Measurements from ENCODE around the gene BABAM2. TPM values are rescaled to one million over a fixed set of nuclear protein-coding genes. Genes with fewer than 3 reads are reported as not detected.
"Not testable (repeated sequence)": the region's sequence is repeated elsewhere in the genome, so short reads cannot be mapped to it uniquely, and the experiment has no call there.

Gene BABAM2
- total RNA-seq, 1 experiment from 2014 or later: 27.1 TPM

DNA sequence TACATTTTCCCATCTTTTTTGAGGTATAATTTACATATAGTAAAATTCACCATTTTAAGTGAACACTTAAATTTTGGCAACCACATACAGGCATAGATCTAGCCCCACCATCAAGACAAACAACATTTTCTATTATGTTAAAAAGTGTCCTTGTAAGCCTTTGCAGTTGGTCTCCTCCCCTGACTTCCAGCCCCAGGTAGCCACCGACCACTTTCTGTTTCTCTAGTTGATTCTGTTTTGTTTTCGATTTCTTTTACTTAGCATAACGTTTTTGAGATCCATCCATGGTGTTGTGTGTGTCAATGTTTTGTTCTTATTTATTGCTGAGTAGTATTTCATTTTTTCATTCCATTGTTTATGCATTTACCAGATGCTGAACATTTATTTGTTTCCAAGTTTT, 366.7 kb downstream of the BABAM2 start:
- H3K4me1 ChIP-seq (ENCODE audit: insufficient read depth, low read length): no peaks in the 10 kb centered on the region
- no peak overlapping the region for H3K27ac ChIP-seq (ENCODE audit: insufficient read length, low read depth, low read length)
- no peak overlapping the region for H2BK5ac ChIP-seq (ENCODE audit: insufficient read length, low read length)
- H3K9ac ChIP-seq (ENCODE audit: extremely low read depth, insufficient read length, low read length): no peak overlapping the region
- H4K20me1 ChIP-seq (ENCODE audit: control insufficient read depth, insufficient read depth, insufficient read length): no peaks in the 10 kb centered on the region
- no peak overlapping the region for H4K91ac ChIP-seq (ENCODE audit: insufficient read length, low read depth, low read length)
- H3K56ac ChIP-seq (ENCODE audit: insufficient read length, low read depth, low read length): no peak overlapping the region
- H3K4me3 Mint-ChIP-seq: no peak overlapping the region
- H2BK120ac ChIP-seq (ENCODE audit: low read depth, low read length, poor library complexity, severe bottlenecking): no peak overlapping the region
- no peak overlapping the region for H3K23ac ChIP-seq (ENCODE audit: insufficient read length, low read depth, low read length)
- no peak overlapping the region for H4K8ac ChIP-seq (replicated peaks; ENCODE audit: insufficient read length, low read depth, low read length)
- TF ChIP-seq, protein P1, sequence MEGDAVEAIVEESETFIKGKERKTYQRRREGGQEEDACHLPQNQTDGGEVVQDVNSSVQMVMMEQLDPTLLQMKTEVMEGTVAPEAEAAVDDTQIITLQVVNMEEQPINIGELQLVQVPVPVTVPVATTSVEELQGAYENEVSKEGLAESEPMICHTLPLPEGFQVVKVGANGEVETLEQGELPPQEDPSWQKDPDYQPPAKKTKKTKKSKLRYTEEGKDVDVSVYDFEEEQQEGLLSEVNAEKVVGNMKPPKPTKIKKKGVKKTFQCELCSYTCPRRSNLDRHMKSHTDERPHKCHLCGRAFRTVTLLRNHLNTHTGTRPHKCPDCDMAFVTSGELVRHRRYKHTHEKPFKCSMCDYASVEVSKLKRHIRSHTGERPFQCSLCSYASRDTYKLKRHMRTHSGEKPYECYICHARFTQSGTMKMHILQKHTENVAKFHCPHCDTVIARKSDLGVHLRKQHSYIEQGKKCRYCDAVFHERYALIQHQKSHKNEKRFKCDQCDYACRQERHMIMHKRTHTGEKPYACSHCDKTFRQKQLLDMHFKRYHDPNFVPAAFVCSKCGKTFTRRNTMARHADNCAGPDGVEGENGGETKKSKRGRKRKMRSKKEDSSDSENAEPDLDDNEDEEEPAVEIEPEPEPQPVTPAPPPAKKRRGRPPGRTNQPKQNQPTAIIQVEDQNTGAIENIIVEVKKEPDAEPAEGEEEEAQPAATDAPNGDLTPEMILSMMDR (conservative IDR thresholded peaks at IDR 0.05): no peak
- H3K36me3 Mint-ChIP-seq (ENCODE audit: insufficient read depth in 1 of 3, low read depth in 3 of 3): peaks cover 2 to 9% (median 2%) of the 10 kb centered on the region in 3 experiments; a peak in 5 of 7 replicates
- H3K4me1 Mint-ChIP-seq: no peaks in the 10 kb centered on the region
- no peaks in the 10 kb centered on the region for H3K27me3 Mint-ChIP-seq (ENCODE audit: low read depth)
- no CpG with 5 or more reads among the region's 3 CpGs for WGBS (ENCODE audit: extremely low coverage, insufficient read length, low lambda C conversion rate)
- H3K79me1 ChIP-seq (ENCODE audit: insufficient read depth, low read depth, low read length, poor library complexity, severe bottlenecking): no peaks in the 10 kb centered on the region
- H4K5ac ChIP-seq (ENCODE audit: insufficient read length, low read depth, low read length): no peak overlapping the region
- H2AFZ ChIP-seq (ENCODE audit: low read length): no peak overlapping the region
- H3K27me3 ChIP-seq (ENCODE audit: insufficient read depth, low read length): no peaks in the 10 kb centered on the region
- no peak for DNase-seq
- H3K18ac ChIP-seq (ENCODE audit: insufficient read length, low read depth, low read length): no peak overlapping the region
- H3K27ac Mint-ChIP-seq: peak overlapping the region in 1 of 3 experiments; percentile 34; a peak in 1 of 7 replicates
- no peaks in the 10 kb centered on the region for H3K23me2 ChIP-seq (ENCODE audit: insufficient read length, low read depth, low read length, poor library complexity, severe bottlenecking)
- H2AK5ac ChIP-seq (ENCODE audit: insufficient read length, low read length): no peak overlapping the region
- H3K79me2 ChIP-seq (ENCODE audit: insufficient read depth, low read length): no peaks in the 10 kb centered on the region
- no peaks in the 10 kb centered on the region for H3K9me3 ChIP-seq (ENCODE audit: control insufficient read depth, low read depth, low read length)
- H2BK20ac ChIP-seq (ENCODE audit: low read depth, low read length, poor library complexity, severe bottlenecking): no peak overlapping the region
- H3T11ph ChIP-seq (ENCODE audit: low read length): no peak overlapping the region
- H3K14ac ChIP-seq (ENCODE audit: insufficient read depth, low read length): no peak overlapping the region
- H3K4ac ChIP-seq (ENCODE audit: low read depth, low read length): no peak overlapping the region
- H3K9me3 Mint-ChIP-seq: peaks cover 0 to 5% of the 10 kb centered on the region in 2 experiments; a peak in 3 of 5 replicates
- H2BK12ac ChIP-seq (ENCODE audit: insufficient read length, low read depth, low read length): no peak overlapping the region
- H2BK15ac ChIP-seq (ENCODE audit: low read depth, low read length): no peak overlapping the region
- no peak overlapping the region for H3K4me2 ChIP-seq (ENCODE audit: insufficient read depth, insufficient read length, low read length)

DNA sequence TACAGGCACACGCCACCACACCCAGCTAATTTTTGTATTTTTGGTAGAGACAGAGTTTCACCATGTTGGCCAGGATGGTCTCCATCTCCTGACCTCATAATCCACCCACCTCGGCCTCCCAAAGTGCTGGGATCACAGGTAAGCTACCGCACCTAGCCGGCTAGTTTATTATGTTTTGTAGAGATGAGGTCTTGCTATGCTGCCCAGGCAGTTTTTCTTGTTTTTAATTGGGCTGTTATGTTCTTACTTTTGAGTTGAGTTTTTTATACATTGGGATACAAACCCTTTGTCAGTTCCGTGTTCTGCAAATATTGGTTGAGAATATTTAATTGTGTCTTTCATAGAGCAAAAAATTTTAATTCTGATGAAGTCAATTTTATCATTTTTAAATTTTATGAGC, 368.7 kb downstream of the BABAM2 start:
- not testable (repeated sequence) for H3K23ac ChIP-seq (ENCODE audit: insufficient read length, low read depth, low read length); H3K4me2 ChIP-seq (ENCODE audit: insufficient read depth, insufficient read length, low read length); H3K79me1 ChIP-seq (ENCODE audit: insufficient read depth, low read depth, low read length, poor library complexity, severe bottlenecking); H3K27me3 ChIP-seq (ENCODE audit: insufficient read depth, low read length); H3K4me1 ChIP-seq (ENCODE audit: insufficient read depth, low read length); DNase-seq; H2BK120ac ChIP-seq (ENCODE audit: low read depth, low read length, poor library complexity, severe bottlenecking); H3K9ac ChIP-seq (ENCODE audit: extremely low read depth, insufficient read length, low read length); H2AK5ac ChIP-seq (ENCODE audit: insufficient read length, low read length); H3K27me3 Mint-ChIP-seq (ENCODE audit: low read depth); H2BK15ac ChIP-seq (ENCODE audit: low read depth, low read length); H2BK20ac ChIP-seq (ENCODE audit: low read depth, low read length, poor library complexity, severe bottlenecking); H2AFZ ChIP-seq (ENCODE audit: low read length); H3T11ph ChIP-seq (ENCODE audit: low read length); H3K14ac ChIP-seq (ENCODE audit: insufficient read depth, low read length); H3K27ac ChIP-seq (ENCODE audit: insufficient read length, low read depth, low read length); H3K4ac ChIP-seq (ENCODE audit: low read depth, low read length); H3K23me2 ChIP-seq (ENCODE audit: insufficient read length, low read depth, low read length, poor library complexity, severe bottlenecking); H2BK5ac ChIP-seq (ENCODE audit: insufficient read length, low read length); H4K91ac ChIP-seq (ENCODE audit: insufficient read length, low read depth, low read length); H4K5ac ChIP-seq (ENCODE audit: insufficient read length, low read depth, low read length); H3K36me3 Mint-ChIP-seq (ENCODE audit: insufficient read depth in 1 of 3, low read depth in 3 of 3); H3K79me2 ChIP-seq (ENCODE audit: insufficient read depth, low read length); H3K9me3 ChIP-seq (ENCODE audit: control insufficient read depth, low read depth, low read length); H3K18ac ChIP-seq (ENCODE audit: insufficient read length, low read depth, low read length); H3K9me3 Mint-ChIP-seq; H4K20me1 ChIP-seq (ENCODE audit: control insufficient read depth, insufficient read depth, insufficient read length); H4K8ac ChIP-seq (replicated peaks; ENCODE audit: insufficient read length, low read depth, low read length); H3K27ac Mint-ChIP-seq; H2BK12ac ChIP-seq (ENCODE audit: insufficient read length, low read depth, low read length); H3K56ac ChIP-seq (ENCODE audit: insufficient read length, low read depth, low read length); H3K4me3 Mint-ChIP-seq
- H3K4me1 Mint-ChIP-seq: peaks cover 11 to 15% of the 10 kb centered on the region in 2 experiments
- WGBS (ENCODE audit: extremely low coverage, insufficient read length, low lambda C conversion rate): no CpG with 5 or more reads among the region's 5 CpGs

Measured in H9 (cell line).